GM21381 (cell line): ENCODE measurements around the gene MYMX.
"Not testable (repeated sequence)": the region's sequence is repeated elsewhere in the genome, so short reads cannot be mapped to it uniquely, and the experiment has no call there.

Experiments
- ATAC-seq: cut with Tn5 transposase; IDR thresholded peaks from one replicate; pipeline ENCODE4 v1.9.1; 2021; ENCODE audit warnings: mild to moderate bottlenecking, moderate library complexity; ENCODE audit not compliant: unreplicated experiment

Gene MYMX

GRCh38 chr6:44185953-44186634 lies 30.6 kb upstream of the MYMX start:
- ATAC-seq: no peak

GRCh38 chr6:44186635-44187025 lies 30.1 kb upstream of the MYMX start:
- ATAC-seq: no peak

- no peak for ATAC-seq
Observed at GRCh38 chr6:44188819-44189218, 27.9 kb upstream of the MYMX start.

- ATAC-seq: no peak
Observed at GRCh38 chr6:44189257-44189656, 27.5 kb upstream of the MYMX start.

GRCh38 chr6:44190715-44191114 lies 26.0 kb upstream of the MYMX start:
- ATAC-seq: no peak

GRCh38 chr6:44192428-44193041 lies 24.2 kb upstream of the MYMX start:
- ATAC-seq: no peak

DNA sequence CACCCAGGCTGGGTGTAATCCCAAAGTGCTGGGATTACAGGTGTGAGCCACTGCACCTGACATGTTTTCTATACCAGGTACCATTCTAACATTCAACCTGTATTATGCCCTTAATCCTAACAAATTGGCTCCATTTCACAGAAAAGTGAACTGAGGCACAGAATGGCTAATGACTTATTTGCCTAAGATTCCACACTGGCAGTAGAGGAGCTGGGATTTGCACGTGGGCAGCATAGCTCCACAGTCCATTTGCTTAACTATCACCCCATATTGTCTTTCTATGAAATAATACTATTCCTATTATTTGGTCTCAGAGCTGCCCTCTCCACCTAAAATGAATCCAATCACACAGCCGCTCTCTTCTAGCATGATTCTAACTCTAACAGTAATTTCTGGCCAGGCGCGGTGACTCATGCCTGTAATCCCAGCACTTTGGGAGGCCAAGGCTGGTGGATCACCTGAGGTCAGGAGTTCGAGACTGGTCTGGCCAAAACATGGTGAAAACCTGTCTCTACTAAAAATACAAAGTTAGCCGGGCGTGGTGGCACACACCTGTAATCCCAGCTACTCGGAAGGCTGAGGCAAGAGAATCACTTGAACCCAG lies 23.3 kb upstream of the MYMX start:
- no peak for ATAC-seq

GRCh38 chr6:44194326-44194725 lies 22.4 kb upstream of the MYMX start:
- ATAC-seq: no peak

GRCh38 chr6:44196351-44196750 lies 20.4 kb upstream of the MYMX start:
- ATAC-seq: not testable (repeated sequence)

- no peak for ATAC-seq
Observed at GRCh38 chr6:44198684-44199083, 18.0 kb upstream of the MYMX start.

- no peak for ATAC-seq
Observed at GRCh38 chr6:44199883-44200282, 16.8 kb upstream of the MYMX start.

DNA sequence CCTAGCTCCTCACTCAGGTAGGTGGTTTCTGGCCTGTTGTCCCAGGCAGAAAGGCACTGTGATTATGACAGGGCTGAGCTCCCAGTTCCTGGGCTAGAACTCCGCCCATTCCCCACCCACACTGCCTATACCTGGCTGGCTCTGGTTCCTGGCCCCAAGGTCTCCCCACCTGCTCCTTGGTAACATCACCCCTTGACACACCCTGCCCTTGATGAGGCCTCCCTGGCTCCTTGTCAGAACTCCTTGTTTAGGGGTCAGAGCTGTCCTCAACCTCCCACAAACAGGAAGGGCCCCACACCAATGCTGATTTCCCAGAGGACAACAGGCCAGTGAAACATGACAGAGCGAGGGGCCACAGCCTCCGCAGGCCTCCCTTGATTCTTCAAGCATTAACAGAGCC lies 15.5 kb upstream of the MYMX start:
- no peak for ATAC-seq

GRCh38 chr6:44201638-44202303 lies 15.0 kb upstream of the MYMX start:
- ATAC-seq: no peak

DNA sequence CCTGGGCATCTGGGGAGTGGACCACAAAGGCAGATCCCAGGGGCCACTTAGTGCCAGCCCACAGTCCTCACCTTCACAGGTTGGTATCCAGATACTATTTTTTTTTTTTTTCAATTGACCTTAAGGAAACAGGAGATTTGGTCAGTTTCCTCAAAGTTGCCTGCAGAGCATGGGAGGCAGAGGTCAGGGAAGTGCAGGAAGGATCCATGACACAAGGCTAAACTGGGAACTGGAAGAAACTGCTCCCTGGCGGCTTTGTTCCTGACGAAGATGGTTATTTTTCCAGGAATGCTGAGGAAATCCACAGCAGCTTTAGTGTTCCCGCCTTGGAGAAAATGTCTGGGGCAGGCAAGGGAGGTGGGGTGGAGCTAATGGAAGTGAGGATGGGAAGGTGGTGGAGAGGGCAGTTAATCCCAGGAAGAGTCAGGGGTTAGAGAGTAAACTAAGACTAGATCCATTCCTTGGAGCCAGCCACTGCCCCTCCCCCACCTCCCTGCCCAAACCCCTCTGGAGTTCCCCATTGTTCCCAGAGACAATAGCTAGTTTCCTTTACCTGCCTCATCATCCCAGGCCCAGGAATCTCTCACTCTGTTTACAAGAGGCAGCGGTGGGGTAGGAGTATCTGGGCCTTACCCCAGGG lies 14.3 kb upstream of the MYMX start:
- ATAC-seq: no peak

- ATAC-seq: no peak
Observed at GRCh38 chr6:44202972-44203750, 13.6 kb upstream of the MYMX start.

GRCh38 chr6:44203955-44204354 lies 12.8 kb upstream of the MYMX start:
- ATAC-seq: no peak

GRCh38 chr6:44207966-44208365 lies 8.8 kb upstream of the MYMX start:
- ATAC-seq: no peak

DNA sequence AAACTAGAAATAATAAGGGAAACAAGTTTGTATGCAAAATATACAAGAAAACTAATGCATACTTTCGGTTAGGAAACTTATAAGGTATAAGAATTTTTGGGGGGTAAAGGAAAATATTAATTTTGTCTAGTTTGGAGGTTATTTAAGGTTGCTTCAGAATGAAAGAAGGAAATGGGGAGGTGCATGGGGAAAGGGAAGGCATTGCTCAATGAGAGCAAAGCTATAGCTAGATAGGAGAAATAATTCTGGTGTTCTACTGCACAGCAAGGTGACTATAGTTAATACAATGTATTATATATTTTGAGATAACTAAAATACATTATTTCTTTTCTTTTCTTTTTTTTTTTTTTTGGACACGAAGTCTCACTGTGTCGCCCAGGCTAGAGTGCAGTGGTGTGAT lies 5.4 kb upstream of the MYMX start:
- ATAC-seq: no peak

- no peak for ATAC-seq
Observed at GRCh38 chr6:44214307-44214706, 2.4 kb upstream of the MYMX start.

GRCh38 chr6:44217332-44218143 lies 812 bp downstream of the MYMX start:
- no peak for ATAC-seq
